ENCODE data around the gene MYH11. TPM values are rescaled to one million over a fixed set of nuclear protein-coding genes. Genes with fewer than 3 reads are reported as not detected.

MYH11 gene
- total and polyA plus RNA-seq, 8 donors, result 1.6 to 24.7 (median 5.0) TPM

DNA sequence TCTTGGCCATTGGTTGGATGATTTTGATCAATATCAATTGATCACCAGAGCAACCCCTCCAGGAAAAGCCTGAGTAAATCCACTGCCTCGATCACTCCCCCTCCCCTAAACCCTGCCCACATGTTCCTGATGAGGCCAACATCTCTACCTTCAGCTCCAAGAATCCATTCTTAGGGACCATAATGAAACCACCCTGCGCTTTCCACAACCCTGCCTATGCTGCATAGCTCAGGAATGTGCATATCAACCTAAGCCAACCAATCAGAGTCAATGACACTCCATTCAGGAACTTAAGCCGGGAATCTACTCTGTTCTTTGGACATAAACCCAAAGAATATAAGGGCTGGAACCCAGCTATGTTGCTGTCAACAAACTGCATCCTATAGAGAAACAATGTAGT lies 86.3 kb downstream of the MYH11 start:
- FAIRE-seq (no peak), ATAC-seq (no peak)

DNA sequence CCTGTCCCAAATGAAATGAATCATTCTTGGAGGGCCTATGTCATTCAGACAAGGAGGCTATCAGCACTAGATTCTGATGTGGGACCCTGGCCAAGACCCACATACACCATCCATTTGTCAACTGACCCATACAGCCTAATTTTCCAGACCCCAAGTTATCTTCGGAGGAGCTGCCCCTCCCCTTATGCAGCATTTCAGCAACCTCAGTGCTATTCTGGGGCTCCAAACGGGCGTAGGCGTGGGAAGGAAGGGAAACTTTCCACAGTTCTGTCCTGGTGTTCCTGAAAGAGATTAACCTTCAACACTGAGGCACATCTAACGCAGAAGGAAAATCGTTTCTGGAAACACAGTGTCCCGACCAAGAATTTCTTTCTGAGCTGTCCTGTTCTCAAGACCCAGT lies 86.7 kb downstream of the MYH11 start:
- TF ChIP-seq, protein P1, sequence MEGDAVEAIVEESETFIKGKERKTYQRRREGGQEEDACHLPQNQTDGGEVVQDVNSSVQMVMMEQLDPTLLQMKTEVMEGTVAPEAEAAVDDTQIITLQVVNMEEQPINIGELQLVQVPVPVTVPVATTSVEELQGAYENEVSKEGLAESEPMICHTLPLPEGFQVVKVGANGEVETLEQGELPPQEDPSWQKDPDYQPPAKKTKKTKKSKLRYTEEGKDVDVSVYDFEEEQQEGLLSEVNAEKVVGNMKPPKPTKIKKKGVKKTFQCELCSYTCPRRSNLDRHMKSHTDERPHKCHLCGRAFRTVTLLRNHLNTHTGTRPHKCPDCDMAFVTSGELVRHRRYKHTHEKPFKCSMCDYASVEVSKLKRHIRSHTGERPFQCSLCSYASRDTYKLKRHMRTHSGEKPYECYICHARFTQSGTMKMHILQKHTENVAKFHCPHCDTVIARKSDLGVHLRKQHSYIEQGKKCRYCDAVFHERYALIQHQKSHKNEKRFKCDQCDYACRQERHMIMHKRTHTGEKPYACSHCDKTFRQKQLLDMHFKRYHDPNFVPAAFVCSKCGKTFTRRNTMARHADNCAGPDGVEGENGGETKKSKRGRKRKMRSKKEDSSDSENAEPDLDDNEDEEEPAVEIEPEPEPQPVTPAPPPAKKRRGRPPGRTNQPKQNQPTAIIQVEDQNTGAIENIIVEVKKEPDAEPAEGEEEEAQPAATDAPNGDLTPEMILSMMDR (IDR thresholded peaks at IDR 0.05), result no peak
- FAIRE-seq, result no peak
- no peak overlapping the region for H3K27ac ChIP-seq

More for the DNA sequence above, 86.3 kb downstream of the MYH11 start:
- DNase-seq, result no peak
- TF ChIP-seq, protein P1 (IDR thresholded peaks at IDR 0.05), result no peak
- H3K4me3 ChIP-seq, result no peak overlapping the region
- intact Hi-C loops (cut with DNase I), result loop anchor here in 1 of 3 donors (10.0 kb wide), 2 partner anchors 54 to 374 kb away; no protein-coding TSS in a partner anchor
- no peak overlapping the region for H3K27ac ChIP-seq
- no peaks in the 10 kb centered on the region for H3K36me3 ChIP-seq
- no peaks in the 10 kb centered on the region for H3K27me3 ChIP-seq
- WGBS, 2 donors, result 62 to 69% methylated on average over 3 of the region's 3 CpGs
- no peaks in the 10 kb centered on the region for H3K9me3 ChIP-seq
- H3K4me1 ChIP-seq, result no peaks in the 10 kb centered on the region

DNA sequence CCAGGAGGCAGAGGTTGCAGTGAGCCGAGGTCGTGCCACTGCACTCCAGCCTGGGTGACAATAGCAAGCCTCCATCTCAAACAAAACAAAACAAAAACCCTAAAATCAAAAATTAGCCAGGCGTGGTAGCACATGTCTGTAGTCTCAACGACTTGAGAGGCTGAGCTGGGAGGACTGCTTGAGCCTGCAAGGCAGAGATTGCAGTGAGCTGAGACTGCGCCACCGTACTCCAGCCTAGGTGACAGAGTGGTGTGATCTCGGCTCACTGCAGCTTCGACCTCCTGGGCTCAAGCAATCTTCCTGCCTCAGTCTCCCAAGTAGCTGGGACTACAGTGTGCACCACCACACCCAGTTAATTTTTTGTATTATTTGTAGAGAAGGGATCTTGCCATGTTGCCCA lies 87.6 kb downstream of the MYH11 start:
- WGBS, 2 donors, result 83 to 90% methylated on average over 8 of the region's 8 CpGs
- H3K9me3 ChIP-seq, result no peaks in the 10 kb centered on the region

More for the DNA sequence above, 86.7 kb downstream of the MYH11 start:
- Histone ChIP-seq H3K4me3 (no peak overlapping the region), H3K27me3 (no peaks in the 10 kb centered on the region), H3K36me3 (no peaks in the 10 kb centered on the region), H3K4me1 (no peaks in the 10 kb centered on the region), H3K9me3 (no peaks in the 10 kb centered on the region)
- no peak for DNase-seq
- ATAC-seq, result no peak
- intact Hi-C loops (cut with DNase I), result loop anchor here in 1 of 3 donors (10.0 kb wide), 2 partner anchors 55 to 375 kb away; no protein-coding TSS in a partner anchor
- WGBS, 2 donors, result 45 to 55% methylated on average over 7 of the region's 7 CpGs

DNA sequence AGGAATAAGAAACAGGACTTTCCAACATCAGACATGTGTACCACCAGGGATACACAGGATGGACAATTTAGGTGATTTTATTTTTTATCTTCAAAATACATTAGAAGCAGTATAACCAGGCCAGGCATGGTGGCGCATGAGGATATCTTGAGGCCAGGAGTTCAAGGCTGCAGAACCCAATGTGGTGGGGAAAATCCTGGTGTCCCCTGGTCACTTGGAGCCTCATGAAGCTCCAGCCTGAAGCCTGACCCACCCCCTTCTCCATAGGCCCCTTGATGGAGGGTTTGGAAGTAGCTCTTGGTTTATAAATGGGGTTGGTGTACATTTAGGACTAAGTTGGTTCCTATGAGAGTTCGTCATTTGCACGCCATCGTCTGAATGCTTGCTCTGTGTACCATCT lies 88.6 kb downstream of the MYH11 start:
- Histone ChIP-seq H3K27ac (no peak overlapping the region), H3K36me3 (no peaks in the 10 kb centered on the region), H3K4me3 (no peak overlapping the region), H3K9me3 (no peaks in the 10 kb centered on the region), H3K27me3 (no peaks in the 10 kb centered on the region), H3K4me1 (no peaks in the 10 kb centered on the region)
- no peak for FAIRE-seq
- WGBS, 2 donors, result 90 to 98% methylated on average over 4 of the region's 4 CpGs
- TF ChIP-seq, protein P1 (IDR thresholded peaks at IDR 0.05), result no peak
- intact Hi-C loops (cut with DNase I), result loop anchor here in 1 of 3 donors (10.0 kb wide), 1 partner anchor 57 kb away; no protein-coding TSS in a partner anchor
- ATAC-seq, result no peak
- DNase-seq, result no peak

More for the DNA sequence above, 87.6 kb downstream of the MYH11 start:
- TF ChIP-seq, protein P1 (IDR thresholded peaks at IDR 0.05), result no peak
- Histone ChIP-seq H3K4me3 (no peak overlapping the region), H3K36me3 (no peaks in the 10 kb centered on the region), H3K27me3 (no peaks in the 10 kb centered on the region), H3K4me1 (no peaks in the 10 kb centered on the region), H3K27ac (no peak overlapping the region)
- FAIRE-seq (no peak), ATAC-seq (no peak), DNase-seq (no peak)
- intact Hi-C loops (cut with DNase I), result loop anchor here in 1 of 3 donors (10.0 kb wide), 1 partner anchor 56 kb away; no protein-coding TSS in a partner anchor

DNA sequence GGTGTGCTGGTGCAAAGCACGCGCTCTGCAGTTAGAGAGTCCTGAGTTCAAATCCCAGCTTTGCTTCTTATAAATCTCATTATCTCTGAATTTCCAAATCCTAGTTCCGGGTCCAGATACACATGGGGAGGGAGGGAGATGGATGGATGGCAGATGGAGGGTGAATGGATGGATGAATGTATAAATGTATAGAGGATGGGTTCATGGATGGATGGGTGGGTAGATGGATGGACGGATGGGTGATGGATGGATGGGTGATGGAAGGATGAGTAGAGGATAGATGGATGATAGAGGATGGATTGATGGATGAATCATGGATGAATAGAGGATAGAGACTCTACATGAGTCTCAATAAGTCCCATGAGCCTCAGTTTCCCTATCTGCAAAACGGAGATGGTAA lies 89.9 kb downstream of the MYH11 start:
- no peak for ATAC-seq
- Histone ChIP-seq H3K9me3 (no peaks in the 10 kb centered on the region), H3K27ac (no peak overlapping the region), H3K27me3 (no peaks in the 10 kb centered on the region), H3K4me1 (no peaks in the 10 kb centered on the region), H3K4me3 (no peak overlapping the region), H3K36me3 (no peaks in the 10 kb centered on the region)
- no peak for DNase-seq
- TF ChIP-seq, protein P1 (IDR thresholded peaks at IDR 0.05), result no peak
- 82 to 87% methylated on average over 5 of the region's 5 CpGs for WGBS, 2 donors
- no peak for FAIRE-seq
- intact Hi-C loops (cut with DNase I), result loop anchor here in 1 of 3 donors (10.0 kb wide), 1 partner anchor 58 kb away; no protein-coding TSS in a partner anchor

Data from pancreas (tissue), 10 donors.